ENCODE data around the gene PPP2R1B. TPM values are rescaled to one million over a fixed set of nuclear protein-coding genes. Genes with fewer than 3 reads are reported as not detected.

PPP2R1B gene
- total RNA-seq, 1 experiment from 2014 or later = 105 TPM

GRCh38 chr11:111719379-111719778 lies 46.8 kb downstream of the PPP2R1B start:
- H3K23ac ChIP-seq (ENCODE audit: insufficient read length, low read depth, low read length) = no peak overlapping the region
- H3K4me1 ChIP-seq (ENCODE audit: insufficient read depth, low read length) = no peaks in the 10 kb centered on the region; the same call in 1 of the 2 replicates
- no peak overlapping the region for H2BK15ac ChIP-seq (ENCODE audit: low read depth, low read length)
- H3K36me3 Mint-ChIP-seq (ENCODE audit: insufficient read depth in 1 of 3, low read depth in 3 of 3) = peaks cover 6 to 42% (median 34%) of the 10 kb centered on the region in 3 experiments; a peak in 6 of 7 replicates
- H2BK12ac ChIP-seq (ENCODE audit: insufficient read length, low read depth, low read length) = no peak overlapping the region
- no peak overlapping the region for H3K56ac ChIP-seq (ENCODE audit: insufficient read length, low read depth, low read length)
- H2BK20ac ChIP-seq (ENCODE audit: low read depth, low read length, poor library complexity, severe bottlenecking) = no peak overlapping the region
- WGBS (ENCODE audit: extremely low coverage, insufficient read length, low lambda C conversion rate) = no CpG with 5 or more reads among the region's 2 CpGs
- H3K27me3 Mint-ChIP-seq (ENCODE audit: low read depth) = no peaks in the 10 kb centered on the region
- H3T11ph ChIP-seq (ENCODE audit: low read length) = no peak overlapping the region
- H2BK120ac ChIP-seq (ENCODE audit: low read depth, low read length, poor library complexity, severe bottlenecking) = no peak overlapping the region
- H3K18ac ChIP-seq (ENCODE audit: insufficient read length, low read depth, low read length) = no peak overlapping the region
- H2BK5ac ChIP-seq (ENCODE audit: insufficient read length, low read length) = no peak overlapping the region
- no peak overlapping the region for H4K5ac ChIP-seq (ENCODE audit: insufficient read length, low read depth, low read length)
- no peak overlapping the region for H3K9ac ChIP-seq (ENCODE audit: extremely low read depth, insufficient read length, low read length)
- no peak overlapping the region for H3K27ac ChIP-seq (ENCODE audit: insufficient read length, low read depth, low read length)
- no peak overlapping the region for H3K4me3 Mint-ChIP-seq
- H3K14ac ChIP-seq (ENCODE audit: insufficient read depth, low read length) = no peak overlapping the region
- no peaks in the 10 kb centered on the region for H3K79me1 ChIP-seq (ENCODE audit: insufficient read depth, low read depth, low read length, poor library complexity, severe bottlenecking)
- no peaks in the 10 kb centered on the region for H3K27me3 ChIP-seq (ENCODE audit: insufficient read depth, low read length)
- H3K9me3 Mint-ChIP-seq = no peaks in the 10 kb centered on the region
- H4K20me1 ChIP-seq (ENCODE audit: control insufficient read depth, insufficient read depth, insufficient read length) = no peaks in the 10 kb centered on the region
- H3K4ac ChIP-seq (ENCODE audit: low read depth, low read length) = no peak overlapping the region
- H3K4me2 ChIP-seq (ENCODE audit: insufficient read depth, insufficient read length, low read length) = no peak overlapping the region
- H4K8ac ChIP-seq (replicated peaks; ENCODE audit: insufficient read length, low read depth, low read length) = no peak overlapping the region
- no peak for TF ChIP-seq CTCF (conservative IDR thresholded peaks at IDR 0.05)
- H2AFZ ChIP-seq (ENCODE audit: low read length) = no peak overlapping the region
- peak overlapping the region in 1 of 3 experiments; percentile 21; a peak in 1 of 7 replicates for H3K27ac Mint-ChIP-seq
- no peaks in the 10 kb centered on the region for H3K23me2 ChIP-seq (ENCODE audit: insufficient read length, low read depth, low read length, poor library complexity, severe bottlenecking)
- H4K91ac ChIP-seq (ENCODE audit: insufficient read length, low read depth, low read length) = no peak overlapping the region
- no peak overlapping the region for H2AK5ac ChIP-seq (ENCODE audit: insufficient read length, low read length)
- peaks cover 22 to 27% of the 10 kb centered on the region in 2 experiments for H3K4me1 Mint-ChIP-seq
- no peak for DNase-seq
- no peaks in the 10 kb centered on the region for H3K9me3 ChIP-seq (ENCODE audit: control insufficient read depth, low read depth, low read length)
- no peaks in the 10 kb centered on the region for H3K79me2 ChIP-seq (ENCODE audit: insufficient read depth, low read length)
